Type B pancreatic cell (in vitro differentiated cells): ENCODE data around the gene BTD. TPM values are rescaled to one million over a fixed set of nuclear protein-coding genes. Genes with fewer than 3 reads are reported as not detected.
A peak's percentile ranks its signal among the peaks of the same experiment; 100 is the strongest.

Source experiments
- DNase-seq: peaks from one replicate; pipeline ENCODE4 v3.0.0; 2021; ENCODE audit warnings: mixed read lengths; ENCODE audit not compliant: unreplicated experiment; ENCODE audit errors: extremely low spot score
- H3K27ac Mint-ChIP-seq: 2 replicates; pipeline ENCODE4 v1.8.0; 2021; ENCODE audit warnings: mild to moderate bottlenecking, mixed read lengths
- H3K27me3 Mint-ChIP-seq: 2 replicates; pipeline ENCODE4 v1.8.0; 2021; ENCODE audit warnings: mixed read lengths
- H3K36me3 Mint-ChIP-seq: 2 replicates; pipeline ENCODE4 v1.8.0; 2021; ENCODE audit warnings: mixed read lengths
- H3K4me1 Mint-ChIP-seq: one replicate; pipeline ENCODE4 v1.8.0; 2021; ENCODE audit warnings: mixed read lengths; ENCODE audit not compliant: unreplicated experiment
- H3K4me3 Mint-ChIP-seq: 2 replicates; pipeline ENCODE4 v1.8.0; 2021; ENCODE audit warnings: mild to moderate bottlenecking, mixed read lengths
- H3K9me3 Mint-ChIP-seq: 2 replicates; pipeline ENCODE4 v1.8.0; 2021; ENCODE audit warnings: mixed read lengths
- total RNA-seq: library from RNA; stranded (reverse); gene quantifications from 2 replicates; pipeline ENCODE4 v1.2.1, GENCODE V29; 2021; ENCODE audit warnings: low replicate concordance
- TF ChIP-seq, protein P1 (sequence below): fragments of 200-600 bp; sonication (generic); conservative IDR thresholded peaks from 2 replicates; pipeline ENCODE4 v1.5.0; 2021; ENCODE audit warnings: antibody characterized with exemption, mild to moderate bottlenecking

The BTD gene
- total RNA-seq, 1 donor from 2014 or later = 12.2 TPM

DNA sequence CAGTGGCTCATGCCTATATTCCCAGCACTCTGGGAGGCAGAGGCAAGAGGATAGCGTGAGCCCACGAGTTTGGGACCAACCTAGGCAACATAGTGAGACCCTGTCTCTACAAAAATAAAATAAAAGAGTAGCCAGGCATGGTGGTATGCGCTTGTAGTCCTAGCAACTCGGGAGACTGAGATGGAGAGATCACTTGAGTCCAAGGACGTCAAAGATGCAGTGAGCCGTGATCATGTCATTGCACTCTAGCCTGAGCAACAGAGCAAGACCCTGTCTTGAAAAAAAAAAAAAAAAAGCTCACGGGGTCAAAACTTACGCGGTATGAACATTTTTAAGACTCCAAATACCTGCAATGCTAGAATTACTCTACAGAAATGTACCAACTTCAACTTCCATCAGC, 43.0 kb upstream of the BTD start:
- no peak overlapping the region for H3K4me3 Mint-ChIP-seq
- H3K27me3 Mint-ChIP-seq = no peaks in the 10 kb centered on the region
- H3K27ac Mint-ChIP-seq = no peak overlapping the region
- H3K36me3 Mint-ChIP-seq = no peaks in the 10 kb centered on the region
- DNase-seq = no peak
- TF ChIP-seq, protein P1, sequence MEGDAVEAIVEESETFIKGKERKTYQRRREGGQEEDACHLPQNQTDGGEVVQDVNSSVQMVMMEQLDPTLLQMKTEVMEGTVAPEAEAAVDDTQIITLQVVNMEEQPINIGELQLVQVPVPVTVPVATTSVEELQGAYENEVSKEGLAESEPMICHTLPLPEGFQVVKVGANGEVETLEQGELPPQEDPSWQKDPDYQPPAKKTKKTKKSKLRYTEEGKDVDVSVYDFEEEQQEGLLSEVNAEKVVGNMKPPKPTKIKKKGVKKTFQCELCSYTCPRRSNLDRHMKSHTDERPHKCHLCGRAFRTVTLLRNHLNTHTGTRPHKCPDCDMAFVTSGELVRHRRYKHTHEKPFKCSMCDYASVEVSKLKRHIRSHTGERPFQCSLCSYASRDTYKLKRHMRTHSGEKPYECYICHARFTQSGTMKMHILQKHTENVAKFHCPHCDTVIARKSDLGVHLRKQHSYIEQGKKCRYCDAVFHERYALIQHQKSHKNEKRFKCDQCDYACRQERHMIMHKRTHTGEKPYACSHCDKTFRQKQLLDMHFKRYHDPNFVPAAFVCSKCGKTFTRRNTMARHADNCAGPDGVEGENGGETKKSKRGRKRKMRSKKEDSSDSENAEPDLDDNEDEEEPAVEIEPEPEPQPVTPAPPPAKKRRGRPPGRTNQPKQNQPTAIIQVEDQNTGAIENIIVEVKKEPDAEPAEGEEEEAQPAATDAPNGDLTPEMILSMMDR = no peak
- H3K4me1 Mint-ChIP-seq = no peaks in the 10 kb centered on the region
- H3K9me3 Mint-ChIP-seq = no peaks in the 10 kb centered on the region

GRCh38 chr3:15562560-15562959, 39.0 kb upstream of the BTD start:
- Mint-ChIP-seq H3K9me3 (no peaks in the 10 kb centered on the region), H3K27ac (peak overlapping the region; percentile 5), H3K27me3 (no peaks in the 10 kb centered on the region), H3K36me3 (peaks cover 2% of the 10 kb centered on the region), H3K4me1 (no peaks in the 10 kb centered on the region), H3K4me3 (no peak overlapping the region)
- TF ChIP-seq, protein P1 = no peak
- no peak for DNase-seq

DNA sequence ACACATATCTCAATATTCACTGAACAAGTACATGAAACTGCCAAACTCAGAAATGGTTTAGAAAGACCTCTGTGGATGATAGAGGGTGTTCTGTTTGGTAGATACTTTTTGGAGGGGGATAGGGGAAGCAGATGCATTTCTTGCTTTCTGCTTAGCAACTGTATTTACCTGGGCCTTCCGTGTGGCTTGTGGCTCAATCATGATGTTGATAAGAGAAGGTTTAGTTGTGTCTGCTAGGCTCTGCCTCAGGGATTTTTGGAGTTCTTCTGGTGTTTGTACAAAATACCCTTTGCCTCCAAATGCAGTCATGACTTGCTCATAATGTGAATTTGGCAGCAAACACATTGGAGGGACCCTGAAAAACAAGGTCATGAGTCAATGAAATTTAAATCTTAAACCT, 38.4 kb upstream of the BTD start:
- Mint-ChIP-seq H3K27me3 (no peaks in the 10 kb centered on the region), H3K36me3 (peaks cover 4% of the 10 kb centered on the region)

DNA sequence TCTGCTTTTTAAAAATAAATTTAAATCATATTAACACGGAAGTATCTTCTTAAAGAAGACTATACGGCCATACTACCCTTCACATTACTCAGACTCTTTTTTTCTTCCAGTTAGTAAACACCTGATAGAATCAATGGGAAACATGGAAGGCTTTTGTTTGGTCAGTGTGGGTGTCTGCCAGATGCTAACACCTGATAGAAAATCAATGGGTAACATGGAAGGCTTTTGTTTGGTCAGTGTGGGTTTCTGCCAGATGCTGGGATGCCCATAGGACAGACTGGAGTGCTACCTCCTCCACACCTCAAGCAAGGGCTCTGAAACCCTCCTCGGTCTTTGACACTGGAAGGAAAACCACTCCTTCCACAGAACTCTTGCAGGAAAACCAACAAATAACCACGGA, 29.4 kb upstream of the BTD start:
- Mint-ChIP-seq H3K4me3 (no peak overlapping the region), H3K27ac (no peak overlapping the region), H3K36me3 (peaks cover 28% of the 10 kb centered on the region), H3K4me1 (no peaks in the 10 kb centered on the region), H3K27me3 (no peaks in the 10 kb centered on the region), H3K9me3 (no peaks in the 10 kb centered on the region)
- TF ChIP-seq, protein P1 = no peak
- no peak for DNase-seq

More for the DNA sequence above, 38.4 kb upstream of the BTD start:
- TF ChIP-seq, protein P1 = no peak
- H3K9me3 Mint-ChIP-seq = no peaks in the 10 kb centered on the region
- H3K4me1 Mint-ChIP-seq = no peaks in the 10 kb centered on the region
- H3K4me3 Mint-ChIP-seq = no peak overlapping the region
- DNase-seq = no peak
- H3K27ac Mint-ChIP-seq = peak overlapping the region; percentile 5

DNA sequence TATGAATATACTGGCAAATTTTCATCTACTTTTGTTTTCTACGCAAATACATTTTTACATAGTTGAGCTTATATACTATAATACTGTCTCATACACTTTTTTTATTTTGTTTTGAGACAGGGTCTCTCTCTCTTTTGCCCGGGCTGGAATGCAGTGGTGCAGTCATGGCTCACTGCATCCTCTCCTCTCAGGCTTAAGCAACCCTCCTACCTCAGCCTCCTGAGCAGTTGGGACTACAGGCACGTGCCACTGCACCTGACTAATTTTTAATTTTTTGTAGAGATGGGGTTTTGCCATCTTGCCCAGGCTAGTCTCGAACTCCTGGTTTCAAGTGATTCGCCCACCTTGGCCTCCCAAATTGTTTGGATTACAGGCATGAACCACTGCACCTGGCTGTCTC, 26.1 kb upstream of the BTD start:
- TF ChIP-seq, protein P1 = no peak
- no peak for DNase-seq
- H3K27me3 Mint-ChIP-seq = no peaks in the 10 kb centered on the region
- no peaks in the 10 kb centered on the region for H3K9me3 Mint-ChIP-seq
- no peak overlapping the region for H3K27ac Mint-ChIP-seq
- H3K36me3 Mint-ChIP-seq = peaks cover 23% of the 10 kb centered on the region
- no peak overlapping the region for H3K4me3 Mint-ChIP-seq
- H3K4me1 Mint-ChIP-seq = no peaks in the 10 kb centered on the region

- Mint-ChIP-seq H3K27ac (no peak overlapping the region), H3K4me1 (no peaks in the 10 kb centered on the region), H3K4me3 (no peak overlapping the region), H3K36me3 (peaks cover 16% of the 10 kb centered on the region), H3K27me3 (no peaks in the 10 kb centered on the region), H3K9me3 (no peaks in the 10 kb centered on the region)
- TF ChIP-seq, protein P1 = no peak
- DNase-seq = no peak
These were observed 25.1 kb upstream of the BTD start for GRCh38 chr3:15576475-15576874.
